ENCODE measurements around the gene TNRC6C. TPM values are rescaled to one million over a fixed set of nuclear protein-coding genes. Genes with fewer than 3 reads are reported as not detected.

Gene TNRC6C
- total and polyA plus RNA-seq, 2 of the 13 experiments (the other 11 are each of a cell fraction or from before 2014, with no cell fraction given) = 0.66 to 4.9 TPM

DNA sequence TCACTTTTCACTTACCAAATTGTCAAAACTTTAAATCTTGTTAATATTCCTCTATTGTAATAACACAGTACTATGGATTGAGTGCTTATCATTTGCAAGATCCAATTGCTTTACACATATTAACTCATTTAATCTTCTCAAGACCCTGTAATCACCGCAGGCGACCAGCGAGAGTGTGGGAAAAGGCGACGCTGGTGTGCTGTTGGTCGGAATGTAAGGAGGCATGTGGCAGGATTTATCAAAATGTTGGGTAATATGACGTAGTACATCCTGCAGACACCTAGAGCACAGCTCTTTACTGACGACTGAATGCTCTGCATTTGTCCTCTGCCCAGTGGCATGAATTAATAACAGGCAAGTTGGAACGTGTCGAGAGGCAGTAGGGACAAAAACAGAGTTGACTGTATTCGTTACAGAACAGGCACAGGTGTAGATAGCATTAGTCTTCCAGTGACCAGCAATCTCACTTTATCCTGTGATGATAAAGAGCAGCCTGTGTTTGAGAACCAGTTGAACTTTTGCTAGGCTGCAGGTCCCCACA is 80.3 kb downstream of the TNRC6C start:
- no TSS peak for BruUV-seq (replicated peaks)
- no peak overlapping the region for H3K27ac ChIP-seq (ENCODE audit: extremely low read length, insufficient read depth, low read length)
- H3K36me3 ChIP-seq (replicated peaks in 1 of 2; ENCODE audit: control insufficient read depth in 1 of 2, insufficient read depth in 2 of 2, low read length in 2 of 2) = peaks cover 13 to 21% of the 10 kb centered on the region in 2 experiments
- no peak overlapping the region for H3K4me2 ChIP-seq (ENCODE audit: low read depth, low read length)
- no peak overlapping the region for H3K9ac ChIP-seq (ENCODE audit: insufficient read depth, low read depth, low read length)
- no peak for TF ChIP-seq ZNF652 (CRISPR knock-in tag; IDR thresholded peaks at IDR 0.05; ENCODE audit: borderline replicate concordance, low read depth)
- no peak for TF ChIP-seq MAFG (CRISPR knock-in tag; IDR thresholded peaks at IDR 0.05)
- TF ChIP-seq MXI1 (IDR thresholded peaks at IDR 0.05; ENCODE audit: borderline replicate concordance, low read depth, low read length) = no peak
- no peak for TF ChIP-seq ZNF567 (CRISPR knock-in tag; IDR thresholded peaks at IDR 0.05; ENCODE audit: borderline replicate concordance)
- TF ChIP-seq HNRNPL (IDR thresholded peaks at IDR 0.05; ENCODE audit: low read depth, low read length) = no peak
- TF ChIP-seq, protein P1, sequence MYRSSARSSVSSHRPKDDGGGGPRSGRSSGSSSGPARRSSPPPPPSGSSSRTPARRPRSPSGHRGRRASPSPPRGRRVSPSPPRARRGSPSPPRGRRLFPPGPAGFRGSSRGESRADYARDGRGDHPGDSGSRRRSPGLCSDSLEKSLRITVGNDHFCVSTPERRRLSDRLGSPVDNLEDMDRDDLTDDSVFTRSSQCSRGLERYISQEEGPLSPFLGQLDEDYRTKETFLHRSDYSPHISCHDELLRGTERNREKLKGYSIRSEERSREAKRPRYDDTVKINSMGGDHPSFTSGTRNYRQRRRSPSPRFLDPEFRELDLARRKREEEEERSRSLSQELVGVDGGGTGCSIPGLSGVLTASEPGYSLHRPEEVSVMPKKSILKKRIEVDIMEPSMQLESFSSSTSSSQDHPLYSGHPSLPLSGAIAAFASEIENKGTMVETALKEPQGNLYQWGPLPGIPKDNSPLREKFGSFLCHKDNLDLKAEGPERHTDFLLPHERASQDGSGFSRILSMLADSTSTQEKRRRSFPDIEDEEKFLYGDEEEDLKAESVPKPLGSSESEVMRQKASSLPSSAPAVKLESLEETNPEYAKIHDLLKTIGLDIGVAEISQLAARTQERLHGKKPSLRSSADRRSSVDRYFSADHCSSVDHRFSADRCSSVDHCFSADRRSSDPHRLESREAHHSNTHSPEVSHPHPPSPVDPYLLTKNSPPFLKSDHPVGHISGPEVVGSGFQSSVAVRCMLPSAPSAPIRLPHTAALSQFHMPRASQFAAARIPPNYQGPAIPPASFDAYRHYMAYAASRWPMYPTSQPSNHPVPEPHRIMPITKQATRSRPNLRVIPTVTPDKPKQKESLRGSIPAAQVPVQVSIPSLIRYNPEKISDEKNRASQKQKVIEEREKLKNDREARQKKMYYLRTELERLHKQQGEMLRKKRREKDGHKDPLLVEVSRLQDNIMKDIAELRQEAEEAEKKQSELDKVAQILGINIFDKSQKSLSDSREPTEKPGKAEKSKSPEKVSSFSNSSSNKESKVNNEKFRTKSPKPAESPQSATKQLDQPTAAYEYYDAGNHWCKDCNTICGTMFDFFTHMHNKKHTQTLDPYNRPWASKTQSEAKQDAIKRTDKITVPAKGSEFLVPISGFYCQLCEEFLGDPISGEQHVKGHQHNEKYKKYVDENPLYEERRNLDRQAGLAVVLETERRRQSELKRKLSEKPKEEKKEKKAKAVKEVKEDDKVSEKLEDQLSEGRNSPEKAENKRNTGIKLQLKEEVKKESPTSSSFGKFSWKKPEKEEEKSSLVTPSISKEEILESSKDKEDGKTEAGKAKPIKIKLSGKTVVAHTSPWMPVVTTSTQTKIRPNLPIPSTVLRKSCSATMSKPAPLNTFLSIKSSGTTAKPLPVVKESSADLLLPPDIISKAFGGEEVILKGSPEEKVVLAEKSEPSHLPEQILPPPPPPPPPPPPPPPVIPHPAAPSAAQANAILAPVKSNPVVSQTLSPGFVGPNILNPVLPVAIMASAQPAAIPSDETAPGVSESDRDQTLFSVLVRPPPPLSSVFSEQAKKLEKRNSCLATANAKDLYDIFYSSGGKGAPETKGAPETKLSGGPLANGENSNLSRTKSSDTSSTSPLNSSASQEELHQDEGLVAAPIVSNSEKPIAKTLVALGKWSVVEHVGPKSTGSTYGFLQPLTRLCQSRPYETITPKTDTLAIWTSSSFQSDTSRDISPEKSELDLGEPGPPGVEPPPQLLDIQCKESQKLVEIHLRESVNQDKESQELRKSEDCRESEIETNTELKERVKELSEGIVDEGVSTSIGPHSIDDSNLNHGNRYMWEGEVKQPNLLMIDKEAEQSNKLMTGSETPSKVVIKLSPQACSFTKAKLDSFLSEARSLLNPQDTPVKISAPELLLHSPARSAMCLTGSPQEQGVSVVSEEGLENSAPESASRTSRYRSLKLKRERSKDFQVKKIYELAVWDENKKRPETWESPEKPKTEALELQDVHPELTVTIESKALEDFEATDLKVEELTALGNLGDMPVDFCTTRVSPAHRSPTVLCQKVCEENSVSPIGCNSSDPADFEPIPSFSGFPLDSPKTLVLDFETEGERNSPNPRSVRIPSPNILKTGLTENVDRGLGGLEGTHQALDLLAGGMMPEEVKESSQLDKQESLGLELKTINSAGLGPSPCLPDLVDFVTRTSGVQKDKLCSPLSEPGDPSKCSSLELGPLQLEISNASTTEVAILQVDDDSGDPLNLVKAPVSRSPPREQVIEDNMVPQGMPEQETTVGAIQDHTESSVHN (CRISPR knock-in tag; IDR thresholded peaks at IDR 0.05) = no peak
- no peak for TF ChIP-seq ZNF839 (CRISPR knock-in tag; IDR thresholded peaks at IDR 0.05; ENCODE audit: borderline replicate concordance)
- TF ChIP-seq, protein P2, sequence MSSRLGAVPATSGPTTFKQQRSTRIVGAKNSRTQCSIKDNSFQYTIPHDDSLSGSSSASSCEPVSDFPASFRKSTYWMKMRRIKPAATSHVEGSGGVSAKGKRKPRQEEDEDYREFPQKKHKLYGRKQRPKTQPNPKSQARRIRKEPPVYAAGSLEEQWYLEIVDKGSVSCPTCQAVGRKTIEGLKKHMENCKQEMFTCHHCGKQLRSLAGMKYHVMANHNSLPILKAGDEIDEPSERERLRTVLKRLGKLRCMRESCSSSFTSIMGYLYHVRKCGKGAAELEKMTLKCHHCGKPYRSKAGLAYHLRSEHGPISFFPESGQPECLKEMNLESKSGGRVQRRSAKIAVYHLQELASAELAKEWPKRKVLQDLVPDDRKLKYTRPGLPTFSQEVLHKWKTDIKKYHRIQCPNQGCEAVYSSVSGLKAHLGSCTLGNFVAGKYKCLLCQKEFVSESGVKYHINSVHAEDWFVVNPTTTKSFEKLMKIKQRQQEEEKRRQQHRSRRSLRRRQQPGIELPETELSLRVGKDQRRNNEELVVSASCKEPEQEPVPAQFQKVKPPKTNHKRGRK (CRISPR knock-in tag; IDR thresholded peaks at IDR 0.05) = no peak
- no peak for DNase-seq (ENCODE audit: low spot score)
- no peak for ATAC-seq
- no peaks in the 10 kb centered on the region for H3K27me3 ChIP-seq (ENCODE audit: control insufficient read depth in 1 of 2, insufficient read depth in 2 of 2, low read length in 2 of 2)
- no peaks in the 10 kb centered on the region for H3K4me1 ChIP-seq (ENCODE audit: insufficient read depth, low read length)
- H4K20me1 ChIP-seq (ENCODE audit: insufficient read depth, low read length) = no peaks in the 10 kb centered on the region
- CTCF ChIA-PET (ENCODE audit: low intra/inter-chr PET ratio, low total read pairs) = no interaction called here
- intact Hi-C loops (cut with micrococcal nuclease; ENCODE audit: unreplicated experiment) (no loop called here), in situ Hi-C loops (cut with HindIII; ENCODE audit: extremely low pct_ligation_motif_present, low pct_unique_long_range_greater_than_20kb) (no loop called here)
- WGBS (ENCODE audit: low lambda C conversion rate) = 98% methylated on average over 11 of the region's 11 CpGs
- FAIRE-seq = no peak
- POLR2A ChIA-PET = no interaction called here
- H2AFZ ChIP-seq (ENCODE audit: low read length) = no peak overlapping the region
- H3K9me3 ChIP-seq (ENCODE audit: low read length) = no peaks in the 10 kb centered on the region
- no peak overlapping the region for H3K4me3 ChIP-seq (replicated peaks in 1 of 3; ENCODE audit: insufficient read depth in 1 of 3, low read depth in 2 of 3, low read length in 3 of 3)
- H3K79me2 ChIP-seq (ENCODE audit: insufficient read depth, low read length) = no peaks in the 10 kb centered on the region
